ENCODE results near the gene MED26. TPM values are rescaled to one million over a fixed set of nuclear protein-coding genes. Genes with fewer than 3 reads are reported as not detected.

The MED26 gene
- 5.1 and 7.6 TPM in 2 replicates for total RNA-seq

GRCh38 chr19:16628183-16628983 is at the start of gene MED26:
Gene MED26 (minus strand): TSS chr19:16628204. CDS start chr19:16627943, 261 bp downstream.

GRCh38 chr19:16660763-16661479 is 32.9 kb upstream of the MED26 start, which contains the start of gene TMEM38A:
Gene TMEM38A (plus strand): TSS chr19:16661139. CDS start chr19:16661218, 79 bp downstream.

GRCh38 chr19:16659832-16660708 is 32.1 kb upstream of the MED26 start, which contains the start of gene SMIM7:
Gene SMIM7 (minus strand): TSS chr19:16660144. CDS start chr19:16660110, 34 bp downstream.

GRCh38 chr19:16572332-16573211 is 55.4 kb downstream of the MED26 start, which contains the start of gene SLC35E1:
Gene SLC35E1 (minus strand): TSS chr19:16572415. CDS start chr19:16572364, 51 bp downstream.

GRCh38 chr19:16542045-16542909 is 85.7 kb downstream of the MED26 start, which contains the start of gene CHERP:
Gene CHERP (minus strand): TSS chr19:16542437. CDS start chr19:16542378, 59 bp downstream.

Other genes with a start within 250 kb of the MED26 start
- gene EPS15L1, start 156.2 kb downstream of the MED26 start, total RNA-seq: 8.7 and 10.6 TPM in 2 replicates
- not detected in 2 replicates for gene CALR3, start 132.0 kb downstream of the MED26 start, total RNA-seq
- gene C19orf44, start 131.8 kb downstream of the MED26 start, total RNA-seq: 2.2 and 2.7 TPM in 2 replicates
- 5.3 and 5.7 TPM in 2 replicates for gene CHERP, start 85.8 kb downstream of the MED26 start, total RNA-seq
- 19.1 and 25.3 TPM in 2 replicates for gene SLC35E1, start 55.8 kb downstream of the MED26 start, total RNA-seq
- gene SMIM7, start 31.9 kb upstream of the MED26 start, total RNA-seq: 75.2 and 79.1 TPM in 2 replicates
- gene TMEM38A, start 32.9 kb upstream of the MED26 start, total RNA-seq: 0.20 and 0.69 TPM in 2 replicates
- gene NWD1, start 91.6 kb upstream of the MED26 start, total RNA-seq: not detected in 2 replicates
- gene SIN3B, start 201.2 kb upstream of the MED26 start, total RNA-seq: 27.6 and 30.0 TPM in 2 replicates